HepG2 (cell line): Measurements from ENCODE around the gene RAB14. TPM values are rescaled to one million over a fixed set of nuclear protein-coding genes. Genes with fewer than 3 reads are reported as not detected.

ENCODE experiments used
- ATAC-seq: fragments of 200-7000 bp; cut with Tn5 transposase; 3 replicates; pipeline ENCODE4 v1.9.1; 2020; ENCODE audit warnings: mild to moderate bottlenecking, moderate library complexity
- BruUV-seq: library from RNA; stranded (reverse); fragments of 400-500 nt; replicated peaks from 2 replicates; lab custom pipeline; 2021; lab: Mats Ljungman, UMichigan
- CTCF ChIA-PET: fragments of 300-600 bp; formaldehyde crosslinking; extraction: SDS; loops from one replicate; lab custom pipeline; 2021; ENCODE audit warnings: low total read pairs, inconsistent platforms, low intra/inter-chr PET ratio; lab: Yijun Ruan, JAX
- POLR2A ChIA-PET: fragments of 350-600 bp; sonication (Branson Sonifier 250); formaldehyde crosslinking; loops from one replicate; lab custom pipeline; 2020; ENCODE audit warnings: antibody characterized with exemption, inconsistent platforms; lab: Yijun Ruan, JAX
- DNase-seq: peaks from one replicate; pipeline ENCODE4 v3.0.0-alpha.2; 2015; ENCODE audit warnings: low spot score
- FAIRE-seq: peaks from 3 replicates; lab custom pipeline; 2011; peaks lifted over from hg19 to GRCh38; lab: Jason Lieb, UNC
- H2AFZ ChIP-seq: one replicate; pipeline ENCODE4 v1.6.1; 2011; ENCODE audit warnings: low read length, inconsistent platforms
- H3K27ac ChIP-seq: fragments of 300-600 bp; 3 replicates; pipeline ENCODE4 v1.8.0; 2011; ENCODE audit warnings: mixed run types, mild to moderate bottlenecking, mixed read lengths, low read length, inconsistent platforms; ENCODE audit not compliant: insufficient read depth; ENCODE audit errors: extremely low read length
- H3K27me3 ChIP-seq, 2 experiments: fragments of 200-600 bp in 1 of 2; 2 replicates in 1 of 2; 3 replicates in 1 of 2; pipeline versions ENCODE4 v1.6.0 to v1.8.0; 2011; ENCODE audit warnings: low read length in 2 of 2, mild to moderate bottlenecking in 2 of 2, moderate library complexity in 2 of 2, inconsistent platforms in 1 of 2; ENCODE audit not compliant: insufficient read depth in 2 of 2, control insufficient read depth in 1 of 2
- H3K36me3 ChIP-seq, 2 experiments: fragments of 200-600 bp in 1 of 2; replicated peaks in 1 of 2; 2 replicates in 1 of 2; 3 replicates in 1 of 2; pipeline versions ENCODE4 v1.5.1 to v1.8.0; 2011; ENCODE audit warnings: low read length in 2 of 2, inconsistent platforms in 1 of 2; ENCODE audit not compliant: insufficient read depth in 2 of 2, control insufficient read depth in 1 of 2
- H3K4me1 ChIP-seq: 2 replicates; pipeline ENCODE4 v1.5.1; 2012; ENCODE audit warnings: low read length, inconsistent platforms; ENCODE audit not compliant: insufficient read depth
- H3K4me2 ChIP-seq: 2 replicates; pipeline ENCODE4 v1.6.0; 2011; ENCODE audit warnings: low read depth, low read length, inconsistent platforms
- H3K4me3 ChIP-seq, 3 experiments: fragments of 200-600 bp in 1 of 3; sonication (generic), shearing (Covaris generic) in 1 of 3; replicated peaks in 1 of 3; 2 replicates each; pipeline ENCODE4 v1.5.1; 2011 to 2016; ENCODE audit warnings: low read length in 3 of 3, inconsistent platforms in 2 of 3, low read depth in 2 of 3, mild to moderate bottlenecking in 2 of 3, control low read depth in 1 of 3, mixed read lengths in 1 of 3; ENCODE audit not compliant: insufficient read depth in 1 of 3
- H3K79me2 ChIP-seq: one replicate; pipeline ENCODE4 v1.6.1; 2011; ENCODE audit warnings: low read length, inconsistent platforms; ENCODE audit not compliant: insufficient read depth
- H3K9ac ChIP-seq: 2 replicates; pipeline ENCODE4 v1.6.0; 2011; ENCODE audit warnings: mild to moderate bottlenecking, low read depth, low read length, inconsistent platforms; ENCODE audit not compliant: insufficient read depth
- H3K9me3 ChIP-seq: 2 replicates; pipeline ENCODE4 v1.5.1; 2012; ENCODE audit warnings: mild to moderate bottlenecking, low read length
- H4K20me1 ChIP-seq: 2 replicates; pipeline ENCODE4 v1.6.0; 2011; ENCODE audit warnings: inconsistent platforms, mild to moderate bottlenecking, low read length, moderate library complexity; ENCODE audit not compliant: insufficient read depth
- CBX5 ChIP-seq: sonication (generic); formaldehyde crosslinking; IDR thresholded peaks from 2 replicates; pipeline ENCODE4 v1.4.0; 2020; ENCODE audit warnings: missing genetic modification reagents, borderline replicate concordance
- CC2D1A ChIP-seq: sonication (generic); formaldehyde crosslinking; IDR thresholded peaks from 2 replicates; pipeline ENCODE4 v1.8.1; 2023; ENCODE audit warnings: mild to moderate bottlenecking, missing genetic modification reagents
- FOSL1 ChIP-seq: sonication (generic); formaldehyde crosslinking; IDR thresholded peaks from 2 replicates; pipeline ENCODE4 v1.9.0; 2021; ENCODE audit warnings: missing genetic modification reagents, borderline replicate concordance
- HNRNPLL ChIP-seq: fragments of 200-400 bp; formaldehyde crosslinking; IDR thresholded peaks from 2 replicates; pipeline ENCODE4 v1.6.1; 2017; ENCODE audit warnings: mild to moderate bottlenecking, low read depth, low read length; ENCODE audit not compliant: poor library complexity, severe bottlenecking
- PRDM10 ChIP-seq: sonication (generic); formaldehyde crosslinking; IDR thresholded peaks from 2 replicates; pipeline ENCODE4 v1.4.0; 2020; ENCODE audit warnings: low read depth, missing genetic modification reagents
- ZNF160 ChIP-seq: sonication (generic); formaldehyde crosslinking; IDR thresholded peaks from 2 replicates; pipeline ENCODE4 v1.8.0; 2022; ENCODE audit warnings: mild to moderate bottlenecking, inconsistent platforms, missing genetic modification reagents
- ZNF546 ChIP-seq: sonication (generic); formaldehyde crosslinking; conservative IDR thresholded peaks from 2 replicates; pipeline ENCODE4 v1.8.1; 2023; ENCODE audit warnings: mild to moderate bottlenecking, missing genetic modification reagents
- WGBS: methylation state at CpG from one replicate; pipeline ENCODE4 v1.1.6; 2017; ENCODE audit warnings: low lambda C conversion rate; 5-methylcytosine and 5-hydroxymethylcytosine counted together
- in situ Hi-C: cut with HindIII; loops from 2 replicates; pipeline ENCODE4 v1.10.0; 2017; ENCODE audit warnings: low pct_unique_long_range_greater_than_20kb; ENCODE audit not compliant: extremely low pct_ligation_motif_present
- intact Hi-C: fragments of 100-400 bp; cut with micrococcal nuclease; formaldehyde crosslinking; loops from one replicate; pipeline ENCODE4 v1.10.0; 2022; ENCODE audit not compliant: unreplicated experiment
- polyA plus RNA-seq, 8 experiments: library from polyadenylated mRNA; depleted of rRNA in 3 of 8; stranded (reverse) in 7 of 8; unstranded in 1 of 8; fragments of >200 nt; fragmentation: Illumina TruSeq in 4 of 8; extraction: Trizol in 4 of 8; gene quantifications; 2 replicates each; pipeline versions ENCODE4 v1.2.1 to v1.2.3, GENCODE V29; 2011 to 2016; ENCODE audit warnings: low read depth in 4 of 8, missing spikeins in 1 of 8, mixed read lengths in 1 of 8; ENCODE audit not compliant: insufficient read depth in 1 of 8
- total RNA-seq, 5 experiments: library from RNA; depleted of rRNA; stranded (reverse); fragments of >200 nt; fragmentation: Illumina TruSeq; extraction: Trizol; gene quantifications; 2 replicates each; pipeline ENCODE4 v1.2.3, GENCODE V29; 2016; ENCODE audit warnings: low read depth in 1 of 5
- TF ChIP-seq, protein P1 (sequence below): IDR thresholded peaks from 2 replicates; pipeline ENCODE4 v1.6.1; 2012; ENCODE audit warnings: inconsistent platforms
- TF ChIP-seq, protein P2 (sequence below): sonication (generic); formaldehyde crosslinking; IDR thresholded peaks from 2 replicates; pipeline ENCODE4 v1.4.0; 2020; ENCODE audit warnings: missing genetic modification reagents; ENCODE audit errors: not compliant biosample characterization
- TF ChIP-seq, protein P3 (sequence below): IDR thresholded peaks from 2 replicates; pipeline ENCODE4 v1.6.1; 2016; ENCODE audit warnings: low read depth

The RAB14 gene
- total and polyA plus RNA-seq, 2 of the 13 experiments (the other 11 are each of a cell fraction or from before 2014, with no cell fraction given), result 17.4 to 19.3 TPM

GRCh38 chr9:121160025-121160424 lies 41.6 kb downstream of the RAB14 start:
- in situ Hi-C loops (no loop called here), intact Hi-C loops (no loop called here)
- Histone ChIP-seq H3K27me3 (no peaks in the 10 kb centered on the region), H3K4me1 (no peaks in the 10 kb centered on the region), H3K4me2 (no peak overlapping the region), H3K36me3 (peaks cover 4 to 21% of the 10 kb centered on the region in 2 experiments), H2AFZ (no peak overlapping the region), H4K20me1 (no peaks in the 10 kb centered on the region), H3K9ac (no peak overlapping the region), H3K4me3 (no peak overlapping the region), H3K79me2 (no peaks in the 10 kb centered on the region), H3K27ac (no peak overlapping the region), H3K9me3 (no peaks in the 10 kb centered on the region)
- TF ChIP-seq PRDM10 (CRISPR knock-in tag) (no peak), FOSL1 (CRISPR knock-in tag) (no peak), CBX5 (CRISPR knock-in tag) (no peak), CC2D1A (CRISPR knock-in tag) (no peak), ZNF160 (CRISPR knock-in tag) (no peak), ZNF546 (CRISPR knock-in tag) (no peak), HNRNPLL (no peak)
- TF ChIP-seq, protein P1, sequence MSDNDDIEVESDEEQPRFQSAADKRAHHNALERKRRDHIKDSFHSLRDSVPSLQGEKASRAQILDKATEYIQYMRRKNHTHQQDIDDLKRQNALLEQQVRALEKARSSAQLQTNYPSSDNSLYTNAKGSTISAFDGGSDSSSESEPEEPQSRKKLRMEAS, result no peak
- TF ChIP-seq, protein P2, sequence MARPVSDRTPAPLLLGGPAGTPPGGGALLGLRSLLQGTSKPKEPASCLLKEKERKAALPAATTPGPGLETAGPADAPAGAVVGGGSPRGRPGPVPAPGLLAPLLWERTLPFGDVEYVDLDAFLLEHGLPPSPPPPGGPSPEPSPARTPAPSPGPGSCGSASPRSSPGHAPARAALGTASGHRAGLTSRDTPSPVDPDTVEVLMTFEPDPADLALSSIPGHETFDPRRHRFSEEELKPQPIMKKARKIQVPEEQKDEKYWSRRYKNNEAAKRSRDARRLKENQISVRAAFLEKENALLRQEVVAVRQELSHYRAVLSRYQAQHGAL (CRISPR knock-in tag), result no peak
- TF ChIP-seq, protein P3, sequence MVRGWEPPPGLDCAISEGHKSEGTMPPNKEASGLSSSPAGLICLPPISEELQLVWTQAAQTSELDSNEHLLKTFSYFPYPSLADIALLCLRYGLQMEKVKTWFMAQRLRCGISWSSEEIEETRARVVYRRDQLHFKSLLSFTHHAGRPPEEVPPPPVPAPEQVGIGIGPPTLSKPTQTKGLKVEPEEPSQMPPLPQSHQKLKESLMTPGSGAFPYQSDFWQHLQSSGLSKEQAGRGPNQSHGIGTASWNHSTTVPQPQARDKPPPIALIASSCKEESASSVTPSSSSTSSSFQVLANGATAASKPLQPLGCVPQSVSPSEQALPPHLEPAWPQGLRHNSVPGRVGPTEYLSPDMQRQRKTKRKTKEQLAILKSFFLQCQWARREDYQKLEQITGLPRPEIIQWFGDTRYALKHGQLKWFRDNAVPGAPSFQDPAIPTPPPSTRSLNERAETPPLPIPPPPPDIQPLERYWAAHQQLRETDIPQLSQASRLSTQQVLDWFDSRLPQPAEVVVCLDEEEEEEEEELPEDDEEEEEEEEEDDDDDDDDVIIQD (CRISPR knock-in tag), result no peak
- FAIRE-seq (no peak), DNase-seq (no peak), ATAC-seq (no peak)
- WGBS, result 88% methylated on average over 1 of the region's 1 CpG
- POLR2A ChIA-PET, result no interaction called here
- no TSS peak for BruUV-seq
- CTCF ChIA-PET, result no interaction called here
